SK-N-SH (cell line): ENCODE data around the gene MEIS1. TPM values are rescaled to one million over a fixed set of nuclear protein-coding genes. Genes with fewer than 3 reads are reported as not detected.

Source experiments
- CTCF ChIA-PET: fragments of 300-600, 350-600 bp; formaldehyde crosslinking; extraction: SDS; loops from one replicate; lab custom pipeline; 2021; lab: Yijun Ruan, JAX
- POLR2A ChIA-PET: fragments of 350-600 bp; sonication (Branson Sonifier 250); formaldehyde crosslinking; extraction: SDS; loops from one replicate; lab custom pipeline; 2020; ENCODE audit warnings: antibody characterized with exemption, inconsistent platforms; lab: Yijun Ruan, JAX
- DNase-seq: peaks from one replicate; pipeline ENCODE4 v3.0.0; 2012
- H2AFZ ChIP-seq: fragments of 200-600 bp; sonication (generic); 2 replicates; pipeline ENCODE4 v1.8.1; 2016; ENCODE audit warnings: antibody characterized with exemption, mild to moderate bottlenecking, low read depth
- H3F3A ChIP-seq: fragments of 200-600 bp; sonication (generic); replicated peaks from 2 replicates; pipeline ENCODE3; 2016; ENCODE audit warnings: antibody characterized with exemption, mild to moderate bottlenecking; ENCODE audit not compliant: insufficient read depth
- H3K27ac ChIP-seq, 2 experiments: fragments of 200-500 bp in 1 of 2; fragments of 200-600 bp in 1 of 2; sonication (Bioruptor generic) in 1 of 2; sonication (generic), shearing (Covaris generic) in 1 of 2; 2 replicates each; pipeline versions ENCODE4 v1.5.1 to v1.6.1; 2014 to 2016; ENCODE audit warnings: low read depth in 2 of 2, inconsistent platforms in 1 of 2, low read length in 1 of 2, mild to moderate bottlenecking in 1 of 2, mixed read lengths in 1 of 2
- H3K27me3 ChIP-seq: fragments of 200-600 bp; sonication (generic), shearing (Covaris generic); 2 replicates; pipeline ENCODE4 v1.6.1; 2016; ENCODE audit warnings: mixed run types; ENCODE audit not compliant: insufficient read depth
- H3K36me3 ChIP-seq, 2 experiments: fragments of 200-500 bp in 1 of 2; fragments of 200-600 bp in 1 of 2; sonication (Bioruptor generic) in 1 of 2; sonication (generic) in 1 of 2; replicated peaks in 1 of 2; 2 replicates each; pipeline versions ENCODE3 to v1.5.1; 2014 to 2016; ENCODE audit warnings: low read length in 1 of 2, mild to moderate bottlenecking in 1 of 2; ENCODE audit not compliant: insufficient read depth in 2 of 2, control insufficient read depth in 1 of 2
- H3K4me1 ChIP-seq, 2 experiments: fragments of 200-500 bp in 1 of 2; fragments of 200-600 bp in 1 of 2; sonication (Bioruptor generic) in 1 of 2; sonication (generic), shearing (Covaris generic) in 1 of 2; 2 replicates each; pipeline versions ENCODE4 v1.5.1 to v1.6.1; 2014 to 2016; ENCODE audit warnings: low read depth in 1 of 2, low read length in 1 of 2, mixed run types in 1 of 2; ENCODE audit not compliant: insufficient read depth in 2 of 2, control insufficient read depth in 1 of 2
- H3K4me2 ChIP-seq: fragments of 200-600 bp; sonication (generic), shearing (Covaris generic); 2 replicates; pipeline ENCODE4 v1.6.1; 2017; ENCODE audit warnings: mixed run types
- H3K4me3 ChIP-seq, 2 experiments: fragments of 200-500 bp in 1 of 2; fragments of 200-600 bp in 1 of 2; sonication (Bioruptor generic) in 1 of 2; sonication (generic), shearing (Covaris generic) in 1 of 2; 2 replicates each; pipeline versions ENCODE4 v1.5.1 to v1.8.1; 2014 to 2016; ENCODE audit warnings: low read depth in 2 of 2, inconsistent platforms in 1 of 2, low read length in 1 of 2, mild to moderate bottlenecking in 1 of 2, mixed read lengths in 1 of 2, moderate library complexity in 1 of 2
- H3K79me2 ChIP-seq: fragments of 200-600 bp; sonication (generic); 2 replicates; pipeline ENCODE4 v1.8.1; 2017; ENCODE audit warnings: mild to moderate bottlenecking; ENCODE audit not compliant: insufficient read depth
- H3K9ac ChIP-seq: fragments of 200-600 bp; sonication (generic); 2 replicates; pipeline ENCODE4 v1.6.1; 2017; ENCODE audit warnings: mixed run types
- H3K9me2 ChIP-seq: fragments of 200-600 bp; sonication (generic); 2 replicates; pipeline ENCODE4 v1.6.1; 2017; ENCODE audit warnings: mixed run types
- H3K9me3 ChIP-seq: fragments of 200-600 bp; sonication (generic); 2 replicates; pipeline ENCODE4 v1.6.1; 2017; ENCODE audit warnings: mixed run types, mild to moderate bottlenecking, moderate library complexity
- H4K20me1 ChIP-seq: fragments of 200-600 bp; sonication (generic); 2 replicates; pipeline ENCODE4 v1.6.1; 2017; ENCODE audit warnings: mild to moderate bottlenecking, mixed run types; ENCODE audit not compliant: insufficient read depth
- CTCF ChIP-seq: fragments of 200-600 bp; sonication (generic); IDR thresholded peaks from 2 replicates; pipeline ENCODE4 v1.6.1; 2017; ENCODE audit warnings: antibody characterized with exemption, mild to moderate bottlenecking, moderate library complexity
- ELF1 ChIP-seq: IDR thresholded peaks from 2 replicates; pipeline ENCODE4 v1.4.0; 2012
- EP300 ChIP-seq, 2 experiments: IDR thresholded peaks; 2 replicates each; pipeline versions ENCODE4 v1.4.0 to v1.6.1; 2012; ENCODE audit warnings: borderline replicate concordance in 1 of 2, low read depth in 1 of 2, low read length in 1 of 2
- EZH2phosphoT487 ChIP-seq: fragments of 200-600 bp; sonication (generic); IDR thresholded peaks from 2 replicates; pipeline ENCODE4 v1.6.1; 2017; ENCODE audit warnings: low read depth, mixed run types, mild to moderate bottlenecking, antibody characterized with exemption, moderate library complexity, borderline replicate concordance
- FOXJ3 ChIP-seq: sonication (generic); formaldehyde crosslinking; IDR thresholded peaks from 2 replicates; pipeline ENCODE4 v1.5.1; 2020; ENCODE audit warnings: mild to moderate bottlenecking, missing genetic modification reagents
- FOXM1 ChIP-seq: IDR thresholded peaks from 2 replicates; pipeline ENCODE4 v1.4.0; 2012; ENCODE audit warnings: low read depth, mild to moderate bottlenecking
- MEF2A ChIP-seq: IDR thresholded peaks from 2 replicates; pipeline ENCODE4 v1.4.0; 2012; ENCODE audit warnings: low read depth, borderline replicate concordance
- NFIC ChIP-seq: IDR thresholded peaks from 2 replicates; pipeline ENCODE4 v1.4.0; 2012; ENCODE audit warnings: borderline replicate concordance
- RAD21 ChIP-seq: IDR thresholded peaks from 2 replicates; pipeline ENCODE4 v1.6.1; 2012; ENCODE audit warnings: mild to moderate bottlenecking, low read length
- REST ChIP-seq: IDR thresholded peaks from 2 replicates; pipeline ENCODE4 v1.6.1; 2012; ENCODE audit warnings: mild to moderate bottlenecking, low read depth, low read length, moderate library complexity
- SIN3A ChIP-seq: IDR thresholded peaks from 2 replicates; pipeline ENCODE4 v1.6.1; 2012; ENCODE audit warnings: low read depth, mild to moderate bottlenecking, low read length, moderate library complexity, borderline replicate concordance
- SMC3 ChIP-seq: IDR thresholded peaks from 2 replicates; pipeline ENCODE4 v1.6.1; 2012; ENCODE audit warnings: low read depth, low read length, improper control_type of control experiment
- TEAD4 ChIP-seq: IDR thresholded peaks from 2 replicates; pipeline ENCODE4 v1.4.0; 2012; ENCODE audit warnings: mild to moderate bottlenecking, borderline replicate concordance; ENCODE audit not compliant: insufficient read depth
- YY1 ChIP-seq: IDR thresholded peaks from 2 replicates; pipeline ENCODE4 v1.4.0; 2012; ENCODE audit warnings: low read depth, mild to moderate bottlenecking
- WGBS: methylation state at CpG from one replicate; pipeline ENCODE4 v1.1.6; 2017; ENCODE audit warnings: low lambda C conversion rate; 5-methylcytosine and 5-hydroxymethylcytosine counted together
- polyA plus RNA-seq, 3 experiments: library from polyadenylated mRNA; depleted of rRNA; stranded (reverse); fragments of >200 nt; gene quantifications; 2 replicates each; pipeline ENCODE4 v1.2.3, GENCODE V29; 2012
- TF ChIP-seq, protein P1 (sequence below): fragments of 150-350 bp; IDR thresholded peaks from 2 replicates; pipeline ENCODE4 v1.6.1; 2016; ENCODE audit warnings: mild to moderate bottlenecking, low read depth, low read length
- TF ChIP-seq, protein P2 (sequence below): fragments of 150-350 bp; IDR thresholded peaks from 2 replicates; pipeline ENCODE4 v1.6.1; 2017; ENCODE audit warnings: antibody characterized with exemption, low read length, low read depth, borderline replicate concordance

The MEIS1 gene
- polyA plus RNA-seq, 1 of the 3 experiments (the other 2 are of a cell fraction), result 16.9 TPM

DNA sequence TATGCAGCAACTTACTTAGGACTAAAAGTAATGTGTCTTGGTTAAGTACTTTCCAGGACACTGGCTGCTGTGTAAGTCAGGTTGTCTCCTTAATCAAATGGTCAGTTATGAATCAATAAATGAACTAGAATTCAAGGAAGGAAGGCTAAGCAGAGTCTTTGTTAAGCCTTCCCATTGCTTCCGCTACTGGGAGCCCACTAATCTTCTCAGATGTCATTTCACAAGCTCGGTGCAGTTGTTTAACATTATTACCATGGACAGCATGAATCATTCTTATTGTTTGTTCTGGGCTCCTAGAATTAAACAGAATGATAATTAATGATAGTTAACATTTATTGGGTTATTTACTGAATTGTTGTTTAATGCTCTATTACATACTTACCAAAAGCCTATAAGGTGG, 26.0 kb upstream of the MEIS1 start (continued):
- TF ChIP-seq REST, result no peak

DNA sequence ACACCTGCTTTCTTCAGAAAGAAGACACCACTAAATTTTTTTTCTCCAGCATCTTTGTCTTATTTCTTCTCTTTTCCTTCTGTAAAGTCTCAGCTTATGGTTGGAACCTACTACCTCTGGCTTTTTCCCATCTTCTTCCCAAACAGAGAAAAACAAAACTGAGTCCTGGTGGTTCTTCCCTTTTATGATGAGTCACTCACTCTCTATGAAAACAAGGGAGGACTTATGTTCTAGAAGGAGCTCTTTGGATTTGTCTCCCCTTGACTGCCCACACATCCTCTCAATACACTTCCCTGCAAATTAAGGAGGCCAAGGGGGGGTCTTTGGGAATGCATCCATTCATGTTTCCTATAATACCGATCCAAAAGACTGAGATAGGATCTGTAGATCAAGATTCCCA, 22.1 kb upstream of the MEIS1 start:
- TF ChIP-seq FOXJ3 (CRISPR knock-in tag) (no peak), RAD21 (no peak), SIN3A (no peak), YY1 (no peak), TEAD4 (no peak), ELF1 (no peak), FOXM1 (no peak), CTCF (no peak), MEF2A (no peak), NFIC (no peak), EP300 (IDR thresholded peaks at IDR 0.05; ENCODE audit: borderline replicate concordance in 1 of 2, low read depth in 1 of 2, low read length in 1 of 2) (no peak), EZH2phosphoT487 (no peak), SMC3 (no peak)
- TF ChIP-seq, protein P1, sequence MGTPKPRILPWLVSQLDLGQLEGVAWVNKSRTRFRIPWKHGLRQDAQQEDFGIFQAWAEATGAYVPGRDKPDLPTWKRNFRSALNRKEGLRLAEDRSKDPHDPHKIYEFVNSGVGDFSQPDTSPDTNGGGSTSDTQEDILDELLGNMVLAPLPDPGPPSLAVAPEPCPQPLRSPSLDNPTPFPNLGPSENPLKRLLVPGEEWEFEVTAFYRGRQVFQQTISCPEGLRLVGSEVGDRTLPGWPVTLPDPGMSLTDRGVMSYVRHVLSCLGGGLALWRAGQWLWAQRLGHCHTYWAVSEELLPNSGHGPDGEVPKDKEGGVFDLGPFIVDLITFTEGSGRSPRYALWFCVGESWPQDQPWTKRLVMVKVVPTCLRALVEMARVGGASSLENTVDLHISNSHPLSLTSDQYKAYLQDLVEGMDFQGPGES, result no peak
- TF ChIP-seq, protein P2, sequence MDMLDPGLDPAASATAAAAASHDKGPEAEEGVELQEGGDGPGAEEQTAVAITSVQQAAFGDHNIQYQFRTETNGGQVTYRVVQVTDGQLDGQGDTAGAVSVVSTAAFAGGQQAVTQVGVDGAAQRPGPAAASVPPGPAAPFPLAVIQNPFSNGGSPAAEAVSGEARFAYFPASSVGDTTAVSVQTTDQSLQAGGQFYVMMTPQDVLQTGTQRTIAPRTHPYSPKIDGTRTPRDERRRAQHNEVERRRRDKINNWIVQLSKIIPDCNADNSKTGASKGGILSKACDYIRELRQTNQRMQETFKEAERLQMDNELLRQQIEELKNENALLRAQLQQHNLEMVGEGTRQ, result no peak
- H3F3A ChIP-seq, result no peaks in the 10 kb centered on the region
- 37% methylated on average over 1 of the region's 1 CpG for WGBS
- H3K4me1 ChIP-seq, result no peaks in the 10 kb centered on the region
- H3K4me3 ChIP-seq, result no peak overlapping the region
- H3K79me2 ChIP-seq, result no peaks in the 10 kb centered on the region
- DNase-seq, result no peak
- H3K27me3 ChIP-seq, result no peaks in the 10 kb centered on the region
- ChIA-PET POLR2A (no interaction called here), CTCF (interaction anchor here (0.6 to 1.6 kb wide), 2 partner anchors 162 to 341 kb away, joined by 3 to 5 read pairs; no protein-coding TSS in a partner anchor)
- H3K9ac ChIP-seq, result no peak overlapping the region
- no peak overlapping the region for H3K27ac ChIP-seq
- no peaks in the 10 kb centered on the region for H3K9me2 ChIP-seq
- H3K36me3 ChIP-seq, result no peaks in the 10 kb centered on the region
- no peaks in the 10 kb centered on the region for H4K20me1 ChIP-seq
- H2AFZ ChIP-seq, result no peak overlapping the region
- H3K4me2 ChIP-seq, result no peak overlapping the region
- H3K9me3 ChIP-seq, result no peaks in the 10 kb centered on the region
